Cerebellar nuclear complex (tissue), 1 donor: Measurements from ENCODE around the gene LACC1.

Experiments
- DNase-seq, 2 experiments: peaks; one replicate each; lab custom pipeline; 2025; lab: John Stamatoyannopoulos, UW

The LACC1 gene

GRCh38 chr13:43884222-43884621, 4.5 kb downstream of the LACC1 start:
- DNase-seq, result no peak

GRCh38 chr13:43894438-43894837, 14.7 kb downstream of the LACC1 start:
- no peak for DNase-seq

GRCh38 chr13:43895940-43896339, 16.2 kb downstream of the LACC1 start:
- DNase-seq, result no peak

- peak in 1 of 2 experiments; percentile 16 for DNase-seq
Measured at GRCh38 chr13:43905435-43906031, 25.8 kb downstream of the LACC1 start.

- no peak for DNase-seq
Measured at GRCh38 chr13:43908156-43909126, 28.7 kb downstream of the LACC1 start.

- DNase-seq, result no peak
Measured at GRCh38 chr13:43910856-43911255, 31.2 kb downstream of the LACC1 start.

GRCh38 chr13:43911278-43911677, 31.6 kb downstream of the LACC1 start:
- no peak for DNase-seq

- no peak for DNase-seq
Measured at GRCh38 chr13:43911871-43912270, 32.2 kb downstream of the LACC1 start.

- DNase-seq, result no peak
Measured at GRCh38 chr13:43915451-43915850, 35.7 kb downstream of the LACC1 start.

GRCh38 chr13:43916828-43917227, 37.1 kb downstream of the LACC1 start:
- DNase-seq, result no peak

GRCh38 chr13:43918636-43919035, 38.9 kb downstream of the LACC1 start:
- DNase-seq, result no peak

- no peak for DNase-seq
Measured at GRCh38 chr13:43920965-43921674, 41.4 kb downstream of the LACC1 start.

- no peak for DNase-seq
Measured at GRCh38 chr13:43924549-43925245, 45.0 kb downstream of the LACC1 start.

GRCh38 chr13:43929947-43930346, 50.2 kb downstream of the LACC1 start:
- no peak for DNase-seq

- no peak for DNase-seq
Measured at GRCh38 chr13:43933378-43933777, 53.7 kb downstream of the LACC1 start.

GRCh38 chr13:43934273-43934672, 54.6 kb downstream of the LACC1 start:
- no peak for DNase-seq

GRCh38 chr13:43935878-43936277, 56.2 kb downstream of the LACC1 start:
- DNase-seq, result no peak

- no peak for DNase-seq
Measured at GRCh38 chr13:43936647-43937046, 56.9 kb downstream of the LACC1 start.

- no peak for DNase-seq
Measured at GRCh38 chr13:43937839-43938238, 58.1 kb downstream of the LACC1 start.

GRCh38 chr13:43938449-43938848, 58.7 kb downstream of the LACC1 start:
- DNase-seq, result no peak

GRCh38 chr13:43939086-43939485, 59.4 kb downstream of the LACC1 start:
- DNase-seq, result no peak

- no peak for DNase-seq
Measured at GRCh38 chr13:43942286-43942685, 62.6 kb downstream of the LACC1 start.
